ENCODE results near the gene ZBED2. TPM values are rescaled to one million over a fixed set of nuclear protein-coding genes. Genes with fewer than 3 reads are reported as not detected.

The ZBED2 gene
- total RNA-seq, 3 donors from 2014 or later = not detected

DNA sequence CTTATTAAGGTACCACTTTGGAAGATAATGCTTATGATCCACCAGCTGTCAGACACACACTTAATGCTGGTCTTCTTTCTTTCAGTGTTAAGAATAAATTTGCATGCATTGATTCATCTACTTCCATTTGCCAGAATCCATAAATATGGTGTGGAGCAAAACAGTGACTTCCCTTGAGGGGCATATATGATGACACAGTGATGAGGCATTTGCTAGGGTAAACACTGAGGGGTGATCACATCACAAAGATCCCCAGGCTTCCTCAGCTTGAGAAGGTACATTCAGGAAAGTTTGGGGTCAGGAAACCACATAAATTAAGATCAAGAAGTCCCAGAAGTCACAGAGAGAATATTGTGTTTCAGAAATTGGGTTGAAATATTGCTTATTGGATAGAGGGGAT lies 9.9 kb upstream of the ZBED2 start:
- H3K4me1 ChIP-seq = no peaks in the 10 kb centered on the region
- intact Hi-C loops (cut with DNase I; ENCODE audit: low total_unique reads) = no loop called here

DNA sequence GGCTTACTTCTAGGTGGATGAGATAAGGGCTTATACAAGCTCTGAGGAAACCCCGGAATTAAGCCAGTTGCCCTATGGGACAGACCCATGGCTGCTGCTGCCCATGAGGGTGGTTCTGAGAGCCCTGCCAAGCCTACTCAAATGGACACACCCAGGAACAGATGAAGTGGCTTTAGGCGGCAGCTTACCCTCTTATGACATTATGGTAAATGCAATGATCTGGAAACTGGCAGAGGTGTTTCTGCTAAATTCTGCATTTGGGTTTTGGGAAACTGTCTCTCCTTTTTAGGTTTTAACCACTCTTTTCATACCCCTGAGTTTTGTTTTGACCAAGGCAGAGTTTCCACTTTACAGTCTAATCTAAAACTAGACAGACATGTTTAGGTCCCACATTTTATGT lies 9.0 kb upstream of the ZBED2 start:
- no peak for DNase-seq (ENCODE audit: low spot score in 2 of 2)
- Histone ChIP-seq H3K36me3 (peaks cover 4% of the 10 kb centered on the region), H3K27ac (no peak overlapping the region), H3K27me3 (peaks cover 0 to 4% of the 10 kb centered on the region in 2 donors), H3K9me3 (no peaks in the 10 kb centered on the region), H3K4me3 (no peak overlapping the region), H3K4me1 (no peaks in the 10 kb centered on the region)
- no peak for TF ChIP-seq POLR2AphosphoS5 (IDR thresholded peaks at IDR 0.05)
- TF ChIP-seq POLR2A (IDR thresholded peaks at IDR 0.05) = no peak
- TF ChIP-seq CTCF (IDR thresholded peaks at IDR 0.05) = no peak
- intact Hi-C loops (cut with DNase I; ENCODE audit: low total_unique reads) = no loop called here

More for the DNA sequence above, 9.9 kb upstream of the ZBED2 start:
- peaks cover 4% of the 10 kb centered on the region for H3K36me3 ChIP-seq
- no peak overlapping the region for H3K27ac ChIP-seq
- no peak overlapping the region for H3K4me3 ChIP-seq
- TF ChIP-seq POLR2A (IDR thresholded peaks at IDR 0.05) (no peak), POLR2AphosphoS5 (IDR thresholded peaks at IDR 0.05) (no peak), CTCF (IDR thresholded peaks at IDR 0.05) (no peak)
- no peaks in the 10 kb centered on the region for H3K9me3 ChIP-seq
- DNase-seq (ENCODE audit: low spot score in 2 of 2) = no peak
- H3K27me3 ChIP-seq = peaks cover 0 to 4% of the 10 kb centered on the region in 2 donors

DNA sequence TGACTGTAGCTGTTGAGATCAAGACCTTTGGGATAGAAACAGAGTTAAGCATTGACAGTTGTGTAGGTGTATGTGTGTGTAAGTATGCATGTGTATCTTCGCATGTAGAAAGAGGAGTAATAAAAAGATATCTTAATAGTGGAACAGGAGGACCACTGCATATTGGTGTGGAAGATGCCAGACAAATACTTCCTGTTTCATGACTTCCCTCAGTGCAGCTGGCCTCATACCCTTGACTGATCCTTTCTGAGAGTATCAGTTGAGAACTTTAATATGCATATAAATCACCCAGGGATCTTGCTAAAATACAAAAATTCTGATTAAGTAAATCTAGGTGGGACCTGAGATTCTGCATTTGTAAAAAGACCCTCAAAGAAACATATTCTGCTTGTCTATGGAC lies 8.5 kb upstream of the ZBED2 start:
- Histone ChIP-seq H3K9me3 (no peaks in the 10 kb centered on the region), H3K27me3 (peaks cover 0 to 4% of the 10 kb centered on the region in 2 donors), H3K27ac (no peak overlapping the region), H3K4me1 (no peaks in the 10 kb centered on the region), H3K36me3 (peaks cover 4% of the 10 kb centered on the region), H3K4me3 (no peak overlapping the region)
- DNase-seq (ENCODE audit: low spot score in 2 of 2) = no peak
- intact Hi-C loops (cut with DNase I; ENCODE audit: low total_unique reads) = no loop called here
- no peak for TF ChIP-seq POLR2AphosphoS5 (IDR thresholded peaks at IDR 0.05)

DNA sequence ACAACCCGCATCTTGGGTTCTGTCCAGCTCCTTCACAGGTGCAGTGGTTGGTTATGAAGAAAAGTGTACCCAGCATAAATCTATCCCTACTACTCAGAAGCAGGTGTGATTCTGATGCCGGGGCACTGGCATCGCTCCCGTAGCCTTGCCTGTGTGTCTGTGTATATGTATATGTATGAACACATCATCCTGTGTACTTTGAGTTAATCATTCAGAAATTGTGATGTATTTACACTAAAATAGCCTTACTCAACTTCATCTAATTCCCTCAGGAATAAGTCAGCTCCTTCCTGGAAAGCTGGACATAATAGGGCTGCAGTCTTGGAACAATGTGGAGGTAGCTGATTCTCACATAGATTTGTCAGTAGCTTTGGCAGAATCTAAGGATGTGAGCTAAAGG lies 6.7 kb upstream of the ZBED2 start:
- Histone ChIP-seq H3K36me3 (peaks cover 4% of the 10 kb centered on the region), H3K27ac (no peak overlapping the region), H3K4me3 (no peak overlapping the region), H3K27me3 (peaks cover 0 to 4% of the 10 kb centered on the region in 2 donors), H3K9me3 (no peaks in the 10 kb centered on the region), H3K4me1 (no peaks in the 10 kb centered on the region)
- intact Hi-C loops (cut with DNase I; ENCODE audit: low total_unique reads) = no loop called here
- no peak for TF ChIP-seq POLR2AphosphoS5 (IDR thresholded peaks at IDR 0.05)
- TF ChIP-seq CTCF (IDR thresholded peaks at IDR 0.05) = no peak
- TF ChIP-seq POLR2A (IDR thresholded peaks at IDR 0.05) = no peak
- no peak for DNase-seq (ENCODE audit: low spot score in 2 of 2)

GRCh38 chr3:111598552-111598951 lies 3.4 kb upstream of the ZBED2 start:
- Histone ChIP-seq H3K9me3 (no peaks in the 10 kb centered on the region), H3K4me3 (no peak overlapping the region), H3K36me3 (peaks cover 4% of the 10 kb centered on the region), H3K27me3 (peaks cover 0 to 4% of the 10 kb centered on the region in 2 donors), H3K4me1 (no peaks in the 10 kb centered on the region), H3K27ac (no peak overlapping the region)
- DNase-seq (ENCODE audit: low spot score in 2 of 2) = no peak
- no peak for TF ChIP-seq POLR2AphosphoS5 (IDR thresholded peaks at IDR 0.05)
- no peak for TF ChIP-seq CTCF (IDR thresholded peaks at IDR 0.05)
- TF ChIP-seq POLR2A (IDR thresholded peaks at IDR 0.05) = no peak
- intact Hi-C loops (cut with DNase I; ENCODE audit: low total_unique reads) = no loop called here

DNA sequence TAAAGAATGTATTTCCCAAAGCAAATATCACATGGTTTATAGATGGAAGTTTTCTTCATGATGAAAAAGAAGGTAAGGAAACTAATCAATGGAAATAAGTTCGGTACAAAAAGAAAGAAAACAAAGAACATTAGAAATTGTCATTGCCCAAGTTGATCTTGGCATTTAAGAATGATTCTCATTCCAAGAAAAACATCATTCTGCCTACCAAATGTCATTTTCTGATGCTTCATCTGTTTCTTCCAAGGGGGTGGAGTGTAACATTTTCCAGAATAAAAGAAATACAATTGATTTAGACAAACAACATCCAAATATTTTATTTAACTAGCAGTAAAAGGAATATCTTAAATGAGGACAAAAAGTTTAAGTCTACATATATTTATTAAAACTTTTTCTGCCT lies 3.0 kb upstream of the ZBED2 start:
- H3K27ac ChIP-seq = no peak overlapping the region
- peaks cover 0 to 4% of the 10 kb centered on the region in 2 donors for H3K27me3 ChIP-seq
- no peak for TF ChIP-seq POLR2A (IDR thresholded peaks at IDR 0.05)
- TF ChIP-seq CTCF (IDR thresholded peaks at IDR 0.05) = no peak
- TF ChIP-seq POLR2AphosphoS5 (IDR thresholded peaks at IDR 0.05) = no peak
- no peaks in the 10 kb centered on the region for H3K9me3 ChIP-seq
- intact Hi-C loops (cut with DNase I; ENCODE audit: low total_unique reads) = no loop called here
- H3K4me3 ChIP-seq = no peak overlapping the region
- peaks cover 4% of the 10 kb centered on the region for H3K36me3 ChIP-seq
- DNase-seq (ENCODE audit: low spot score in 2 of 2) = no peak
- no peaks in the 10 kb centered on the region for H3K4me1 ChIP-seq

All from breast epithelium (tissue), 4 donors.